GM21526 (cell line): ENCODE measurements around the gene ACACA.
"Not testable (repeated sequence)": the region's sequence is repeated elsewhere in the genome, so short reads cannot be mapped to it uniquely, and the experiment has no call there.

Experiments used
- ATAC-seq: cut with Tn5 transposase; IDR thresholded peaks from one replicate; pipeline ENCODE4 v1.9.1; 2021; ENCODE audit warnings: moderate library complexity; ENCODE audit not compliant: unreplicated experiment, low FRiP score

Gene ACACA

DNA sequence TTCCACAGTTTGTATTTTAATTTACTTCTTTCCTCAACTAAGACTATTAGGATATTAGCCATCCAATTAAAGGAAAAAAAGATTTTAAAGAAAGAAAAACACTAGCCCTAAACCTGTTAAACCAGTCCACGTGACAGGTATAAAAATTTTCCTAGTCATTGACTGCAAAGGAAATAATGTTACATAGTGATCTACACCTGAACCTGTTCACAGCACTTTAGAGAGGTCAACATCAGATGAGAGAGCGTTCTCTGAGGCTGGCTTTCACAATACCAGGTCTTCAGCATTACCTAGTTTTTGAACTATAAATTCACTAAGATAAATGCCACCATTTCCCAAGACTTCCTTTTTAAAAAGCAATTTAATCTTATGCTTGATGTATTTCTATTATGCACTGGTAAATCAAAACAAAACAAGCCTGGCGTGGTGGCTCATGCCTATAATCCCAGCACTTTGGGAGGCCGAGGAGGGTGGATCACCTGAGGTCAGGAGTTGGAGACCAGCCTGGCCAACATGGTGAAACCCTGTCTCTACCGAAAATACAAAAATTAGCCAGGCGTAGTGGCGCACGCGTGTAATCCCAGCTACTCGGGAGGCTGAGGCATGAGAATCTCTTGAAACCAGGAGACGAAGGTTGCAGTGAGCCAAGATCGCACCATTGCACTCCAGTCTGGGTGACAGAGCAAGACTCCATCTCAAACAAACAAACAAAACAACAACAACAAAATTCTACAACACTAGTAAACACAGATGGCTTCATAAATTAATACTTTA is 49.7 kb downstream of the ACACA start:
- not testable (repeated sequence) for ATAC-seq

DNA sequence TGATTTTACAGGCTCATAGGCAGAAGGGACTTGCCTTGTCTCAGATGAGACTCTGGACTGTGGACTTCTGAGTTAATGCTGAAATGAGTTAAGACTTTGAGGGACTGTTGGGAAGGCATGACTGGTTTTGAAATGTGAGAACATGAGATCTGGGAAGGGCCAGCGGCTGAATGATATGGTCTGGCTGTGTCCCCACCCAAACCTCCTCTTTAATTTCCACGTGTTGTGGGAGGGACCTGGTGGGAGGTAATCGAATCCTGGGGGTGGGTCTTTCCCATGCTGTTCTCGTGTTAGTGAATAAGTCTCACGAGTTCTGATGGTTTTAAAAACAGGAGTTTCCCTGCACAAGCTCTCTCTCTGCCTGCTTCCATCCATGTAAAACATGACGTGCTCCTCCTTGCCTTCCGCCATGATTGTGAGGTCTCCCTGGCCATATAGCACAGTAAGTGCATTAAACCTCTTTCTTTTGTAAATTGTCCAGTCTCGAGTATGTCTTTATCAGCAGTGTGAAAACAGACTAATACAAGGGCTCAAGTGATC is 59.7 kb downstream of the ACACA start:
- not testable (repeated sequence) for ATAC-seq

DNA sequence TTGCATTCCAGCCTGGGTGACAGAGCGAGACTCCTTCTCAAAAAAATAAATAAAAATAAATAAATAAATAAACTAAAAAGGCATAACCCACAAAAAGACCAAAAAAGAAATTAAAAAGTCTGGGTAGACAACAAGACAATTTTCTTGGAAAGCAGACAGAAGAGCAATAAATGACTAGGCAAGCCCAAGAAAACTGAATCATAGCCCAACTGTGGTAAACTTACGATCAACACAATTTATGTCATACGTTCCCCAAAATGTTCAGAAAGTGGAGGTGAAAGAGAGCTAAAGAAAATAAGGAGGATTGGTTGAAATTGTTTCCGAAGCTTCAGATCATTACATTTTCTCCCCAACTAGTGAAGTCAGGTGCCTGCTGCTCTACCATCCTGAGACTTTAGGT is 62.1 kb downstream of the ACACA start:
- ATAC-seq = no peak

DNA sequence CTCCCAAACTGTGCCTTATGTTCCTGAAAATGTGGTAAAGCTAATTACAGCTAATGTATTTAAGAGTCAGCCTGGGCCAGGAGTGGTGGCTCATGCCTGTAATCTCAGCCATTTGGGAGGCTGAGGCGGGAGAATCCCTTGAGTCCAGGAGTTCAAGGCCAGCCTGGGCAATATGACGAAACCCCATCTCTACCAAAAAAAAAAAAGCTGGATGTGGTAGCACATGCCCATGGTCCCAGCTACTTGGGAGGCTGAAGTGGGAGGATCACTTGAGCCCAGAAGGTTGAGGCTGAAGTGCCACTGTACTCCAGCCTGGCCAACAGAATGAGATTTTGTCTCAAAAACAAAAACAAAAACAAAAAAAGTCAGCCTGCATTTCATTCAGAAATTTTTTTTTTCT is 64.0 kb downstream of the ACACA start:
- no peak for ATAC-seq

DNA sequence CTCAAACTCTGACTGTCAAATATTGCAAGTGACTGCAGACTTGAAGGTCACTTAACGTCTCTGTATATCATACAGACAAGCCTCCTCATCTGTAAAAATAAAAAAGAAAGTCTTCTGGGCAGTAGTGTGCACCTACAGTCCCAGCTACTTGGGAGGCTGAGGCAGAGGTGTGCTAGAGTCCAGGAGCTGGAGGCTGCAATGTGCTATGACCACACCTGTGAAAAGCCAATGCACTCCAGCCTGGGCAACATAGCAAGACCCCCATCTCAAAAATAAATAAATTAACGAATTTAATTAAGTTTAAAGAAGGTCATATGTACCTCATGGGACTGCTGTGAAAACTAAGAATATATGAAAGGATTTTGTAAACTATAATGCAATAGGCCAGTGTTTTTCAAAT is 65.8 kb downstream of the ACACA start:
- no peak for ATAC-seq

DNA sequence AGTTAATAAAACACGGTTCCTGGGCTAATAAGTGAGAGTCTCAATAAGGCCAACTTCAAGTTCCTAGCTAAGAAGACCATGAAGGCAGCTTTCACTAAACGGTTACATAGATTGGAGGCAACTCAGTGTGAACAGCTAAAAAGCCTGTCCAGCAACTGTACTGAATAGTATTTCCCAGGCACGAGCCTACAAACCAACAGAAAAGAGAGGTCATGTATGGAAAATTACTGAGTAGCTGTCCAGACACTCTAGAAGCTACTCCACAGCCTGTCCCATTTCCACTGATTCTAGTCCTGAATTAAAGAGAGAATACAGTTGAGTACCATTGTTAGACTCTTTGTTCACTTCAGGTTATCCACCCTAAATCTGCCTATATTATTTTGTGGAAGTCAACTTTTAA is 67.3 kb downstream of the ACACA start:
- ATAC-seq = no peak

DNA sequence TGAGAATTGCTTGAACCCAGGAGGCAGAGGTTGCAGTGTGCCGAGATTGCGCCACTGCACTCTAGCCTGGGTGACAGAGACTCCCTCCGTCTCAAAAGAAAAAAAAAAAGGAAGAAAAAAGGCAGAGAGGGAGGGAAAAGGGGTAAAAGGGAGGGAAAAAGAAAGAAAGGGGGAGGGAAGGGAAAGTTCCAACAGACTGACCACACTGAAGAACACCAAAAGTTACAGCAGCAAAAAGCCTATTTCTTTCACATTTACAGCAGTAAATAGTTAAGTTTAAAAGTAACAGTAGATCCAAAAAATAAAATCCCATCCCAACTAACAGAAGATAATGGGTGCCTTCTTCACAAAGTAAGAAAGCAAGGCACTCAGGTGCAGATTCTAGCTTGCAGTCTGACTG is 67.8 kb downstream of the ACACA start:
- ATAC-seq = no peak

DNA sequence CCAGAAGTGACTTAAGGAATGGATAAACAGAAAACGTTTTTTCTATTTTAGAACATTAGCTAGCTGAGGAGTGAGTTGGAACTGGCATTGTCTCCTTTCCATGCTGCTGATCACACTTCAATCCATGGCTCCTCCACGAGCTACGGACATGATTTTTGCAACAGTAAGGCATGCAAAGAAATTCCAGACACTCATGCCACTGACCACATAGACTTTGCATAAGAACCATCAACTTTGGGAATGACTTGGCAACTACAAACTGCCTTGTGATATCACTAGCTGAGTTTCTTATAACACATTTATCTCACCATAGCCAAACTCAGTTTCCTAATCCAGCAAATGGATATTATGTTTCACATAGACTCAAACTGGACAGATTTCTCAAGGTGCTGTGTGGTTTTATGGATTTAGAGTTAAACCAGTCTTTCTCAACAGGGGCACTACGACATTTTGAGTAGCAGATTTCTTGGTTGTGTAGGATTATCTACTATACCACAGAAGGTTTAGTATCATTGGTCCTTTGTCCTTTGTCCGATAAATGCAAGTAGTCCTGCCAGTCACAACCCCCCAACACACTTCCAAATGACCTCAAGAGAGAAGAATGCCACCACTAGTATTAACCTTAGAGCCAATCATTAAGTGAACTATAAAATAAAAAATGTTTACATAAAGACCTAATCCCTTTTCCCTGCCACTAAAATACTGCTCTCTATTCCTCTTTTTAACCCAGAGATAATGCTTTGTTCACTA is 79.1 kb downstream of the ACACA start:
- no peak for ATAC-seq

DNA sequence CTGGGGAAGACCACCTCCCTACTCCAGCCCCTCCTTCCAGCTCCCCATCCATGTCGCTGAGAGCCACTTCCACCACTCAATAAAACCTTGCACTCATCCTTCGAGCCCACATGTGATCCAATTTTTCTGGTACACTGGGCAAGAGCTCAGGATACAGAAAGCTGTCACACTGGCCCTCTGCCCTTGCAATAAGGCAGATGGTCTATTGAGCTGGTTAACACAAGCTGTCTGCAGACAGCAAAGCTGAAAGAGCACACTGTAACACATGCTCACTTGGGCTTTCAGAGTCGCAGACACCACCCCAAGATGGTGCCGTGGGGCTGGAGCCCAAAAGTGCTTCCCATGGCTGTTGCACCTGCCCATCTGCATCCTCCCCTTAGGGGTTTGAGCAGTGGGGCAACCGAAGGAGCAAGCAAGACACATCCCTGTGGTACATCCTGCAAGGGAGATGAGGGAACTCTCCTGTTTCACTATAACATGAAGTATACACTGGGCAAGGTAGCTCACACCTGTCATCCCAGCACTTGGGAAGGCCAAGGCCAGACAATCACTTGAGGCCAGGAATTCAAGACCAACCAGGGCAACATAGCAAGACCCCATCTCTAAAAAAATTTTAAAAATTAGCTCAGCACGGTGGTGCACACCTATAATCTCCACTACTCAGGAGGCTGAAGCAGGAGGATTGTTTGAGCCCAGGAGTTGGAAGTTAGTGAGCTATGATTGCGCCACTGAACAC is 83.6 kb downstream of the ACACA start:
- ATAC-seq = no peak

DNA sequence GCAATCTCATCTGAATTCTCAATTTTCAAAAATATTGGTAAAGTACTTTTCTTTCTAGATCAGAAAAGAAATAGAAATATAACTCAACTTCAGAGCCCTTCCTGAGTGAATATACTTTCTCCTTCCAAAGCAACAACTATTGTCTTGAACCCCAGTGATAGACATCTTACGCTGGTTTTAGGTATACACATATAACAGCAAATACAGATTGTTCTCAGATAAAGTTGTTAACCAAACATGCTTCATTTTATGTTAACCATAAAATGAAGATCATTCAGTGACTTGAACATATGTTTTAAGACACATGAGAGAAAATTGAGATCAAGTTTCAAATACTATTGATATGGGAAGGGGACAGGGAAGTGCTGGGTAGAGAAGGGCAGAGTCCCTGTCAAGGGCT is 84.5 kb downstream of the ACACA start:
- ATAC-seq = no peak

DNA sequence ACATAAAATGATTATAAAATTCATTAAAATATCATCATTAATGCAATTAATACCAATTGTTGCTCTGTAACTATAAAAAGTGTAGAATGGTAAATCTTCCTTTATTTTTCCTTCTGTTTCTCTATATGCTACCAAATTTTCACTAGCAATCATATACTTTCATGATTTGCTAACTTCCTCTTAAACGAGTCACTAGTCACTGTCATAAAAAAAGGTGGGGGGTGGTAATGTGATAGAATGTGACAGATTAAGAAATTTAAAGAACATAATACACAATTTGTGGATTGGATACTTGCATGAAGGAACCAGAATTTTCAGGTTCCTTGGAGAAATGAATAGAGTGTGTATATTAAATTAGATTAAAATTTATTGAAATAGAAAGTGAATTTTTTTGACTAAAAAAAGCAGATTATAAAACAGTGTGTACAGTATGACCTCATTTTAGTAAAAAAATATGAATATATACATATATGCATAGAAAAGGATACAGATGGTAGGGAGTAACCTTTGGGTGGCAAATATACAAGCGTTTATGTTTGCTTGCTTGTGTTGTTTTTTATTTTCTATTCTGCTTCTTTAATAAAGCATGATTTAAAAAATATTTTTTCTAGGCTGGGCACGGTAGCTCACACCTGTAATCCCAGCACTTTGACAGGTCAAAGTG is 87.6 kb downstream of the ACACA start:
- ATAC-seq = no peak

DNA sequence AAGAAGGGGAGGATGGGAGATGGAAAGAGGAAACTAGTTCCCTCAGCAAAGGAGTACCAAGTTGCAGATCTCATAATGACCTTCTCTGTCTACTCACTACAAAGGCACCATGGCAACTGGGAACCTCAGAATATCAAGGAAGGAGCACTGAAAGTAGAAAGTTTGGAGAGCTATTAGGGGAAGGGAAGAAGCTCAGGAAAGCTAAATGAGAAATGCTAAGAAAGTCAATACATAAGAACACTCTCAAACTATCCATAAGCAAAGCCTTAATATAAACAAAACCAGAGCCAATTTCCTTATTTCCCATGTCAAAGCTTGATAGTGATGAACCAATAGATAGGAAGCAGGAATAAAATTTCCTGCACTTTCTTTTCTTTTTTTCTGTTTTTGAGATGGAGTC is 88.8 kb downstream of the ACACA start:
- ATAC-seq = no peak

DNA sequence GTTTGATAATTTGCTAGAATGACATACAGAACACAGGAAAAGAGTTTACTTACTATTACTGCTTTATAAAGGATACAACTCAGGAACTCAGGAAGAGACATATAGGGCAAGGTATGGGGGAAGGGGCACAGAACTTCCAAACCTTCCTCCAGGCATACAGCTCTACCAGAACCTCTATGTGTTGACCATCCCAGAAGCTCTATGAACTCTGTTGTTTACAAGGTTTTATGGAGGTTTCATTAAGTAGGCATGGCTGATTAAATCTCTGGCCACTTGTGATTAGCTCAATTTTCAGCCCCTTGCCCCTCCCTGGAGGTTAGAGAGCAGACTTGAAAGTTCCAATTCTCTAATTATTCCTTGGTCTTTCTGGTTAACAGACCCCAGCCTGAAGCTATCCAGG is 91.0 kb downstream of the ACACA start:
- no peak for ATAC-seq

DNA sequence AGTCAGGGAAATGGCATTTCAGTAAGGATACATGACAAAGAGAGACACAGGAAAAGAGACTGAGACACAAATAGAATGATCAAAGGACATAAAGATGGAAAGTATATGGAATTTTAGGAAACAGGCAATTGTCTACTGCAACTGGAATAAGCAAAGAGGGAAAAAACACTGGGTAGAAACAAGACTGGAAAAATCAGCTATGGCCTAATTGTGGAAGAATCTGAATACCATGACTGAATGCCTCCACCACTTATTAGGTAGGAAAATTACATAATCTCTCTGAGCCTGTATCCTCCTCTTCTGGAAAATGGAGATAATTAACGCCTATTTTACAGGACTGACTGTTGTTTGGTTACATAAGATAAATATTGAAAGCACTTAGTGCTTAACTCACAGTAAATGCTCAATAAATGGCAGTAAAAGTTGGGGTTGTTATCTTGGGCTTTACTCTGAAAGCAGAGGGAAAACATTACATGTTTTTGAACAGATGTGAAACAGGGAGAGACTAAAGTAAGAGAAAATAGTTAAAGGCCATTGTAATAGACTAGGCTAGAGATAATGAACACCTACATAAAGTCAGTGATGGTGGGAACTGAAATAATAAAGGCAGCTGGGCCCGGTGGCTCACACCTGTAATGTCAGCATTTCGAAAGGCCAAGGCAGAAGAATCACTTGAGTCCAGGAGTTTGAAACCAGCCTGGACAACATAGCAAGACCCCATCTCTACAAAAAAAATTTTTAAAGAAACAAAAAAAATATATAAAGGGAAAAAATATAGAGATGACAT is 94.3 kb downstream of the ACACA start:
- ATAC-seq = no peak

DNA sequence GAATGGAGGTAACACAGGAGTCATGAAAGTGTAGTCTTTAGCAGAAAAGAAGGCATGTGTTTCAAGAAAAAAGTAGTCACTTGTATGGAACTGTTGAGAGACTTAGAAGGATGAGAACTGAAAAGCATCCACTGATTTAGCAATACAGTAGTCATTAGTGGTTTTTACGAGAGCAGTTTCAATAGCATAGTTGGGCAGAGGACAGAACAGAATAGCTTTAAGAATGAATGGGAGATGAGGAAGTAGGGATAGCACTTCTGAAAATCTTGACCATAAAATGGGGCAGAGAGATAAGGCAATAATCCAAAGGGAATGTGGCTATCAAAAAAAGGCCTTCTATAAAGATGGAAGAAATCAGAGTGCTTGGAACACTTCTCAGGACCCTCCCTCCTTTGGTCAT is 95.7 kb downstream of the ACACA start:
- ATAC-seq = no peak

DNA sequence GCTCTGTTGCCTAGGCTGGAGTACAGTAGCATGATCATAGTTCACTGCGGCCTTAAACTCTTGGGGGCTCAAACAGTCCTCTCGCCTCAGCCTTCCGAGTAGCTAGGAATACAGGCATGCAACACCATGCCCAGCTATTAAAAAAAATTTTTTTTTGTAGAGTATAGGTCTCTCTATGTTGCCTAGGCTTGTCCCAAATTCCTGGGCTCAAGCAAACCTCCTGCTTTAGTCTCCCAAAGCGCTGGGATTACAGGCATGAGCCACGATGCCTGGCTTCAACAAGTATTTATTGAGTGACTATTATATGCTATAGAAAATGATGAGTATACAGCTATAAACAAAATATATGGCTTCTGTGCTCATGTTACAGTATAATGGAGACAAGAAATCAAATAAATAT is 97.6 kb downstream of the ACACA start:
- no peak for ATAC-seq

DNA sequence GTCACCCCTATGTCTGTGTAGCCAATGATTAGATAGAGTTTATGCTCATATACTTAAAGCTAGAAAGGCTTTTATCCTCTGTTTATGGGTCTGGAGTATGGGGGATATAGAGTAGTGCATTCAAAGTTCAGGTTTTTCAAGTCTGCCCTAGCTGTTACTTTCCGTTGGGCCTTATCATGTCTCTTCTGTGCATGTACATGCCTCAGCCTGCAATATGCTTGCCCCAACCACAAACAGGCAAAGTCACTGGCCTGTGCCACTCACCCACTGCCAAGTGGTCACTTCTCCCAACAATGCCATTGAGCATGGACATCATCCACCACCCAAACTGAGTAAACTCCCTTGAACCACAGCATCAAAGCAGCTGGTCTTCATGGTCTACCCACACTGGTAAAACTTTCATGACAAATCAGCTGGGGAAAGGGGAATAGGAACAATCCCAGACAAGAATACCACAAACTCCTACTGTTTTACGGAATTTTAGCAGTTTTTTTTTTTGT is 101.2 kb downstream of the ACACA start:
- ATAC-seq = no peak

DNA sequence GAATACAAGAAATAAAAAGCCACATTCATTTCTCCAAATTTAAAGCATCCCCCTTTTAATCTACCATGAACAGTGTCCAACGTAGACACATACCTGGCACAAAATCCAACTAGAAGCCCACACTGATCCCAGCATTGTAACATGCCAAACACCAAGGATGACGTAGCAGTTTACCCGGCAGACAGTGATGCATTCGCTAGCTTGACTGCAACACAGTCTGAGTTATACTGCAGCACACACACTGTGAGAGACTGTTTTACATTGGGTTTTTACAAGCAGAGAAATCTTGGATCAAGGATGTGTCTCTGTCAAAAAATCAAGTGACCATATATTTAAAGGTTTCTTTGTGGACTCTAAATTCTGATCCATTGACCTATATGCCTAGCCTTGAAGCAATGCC is 105.3 kb downstream of the ACACA start:
- ATAC-seq = no peak

DNA sequence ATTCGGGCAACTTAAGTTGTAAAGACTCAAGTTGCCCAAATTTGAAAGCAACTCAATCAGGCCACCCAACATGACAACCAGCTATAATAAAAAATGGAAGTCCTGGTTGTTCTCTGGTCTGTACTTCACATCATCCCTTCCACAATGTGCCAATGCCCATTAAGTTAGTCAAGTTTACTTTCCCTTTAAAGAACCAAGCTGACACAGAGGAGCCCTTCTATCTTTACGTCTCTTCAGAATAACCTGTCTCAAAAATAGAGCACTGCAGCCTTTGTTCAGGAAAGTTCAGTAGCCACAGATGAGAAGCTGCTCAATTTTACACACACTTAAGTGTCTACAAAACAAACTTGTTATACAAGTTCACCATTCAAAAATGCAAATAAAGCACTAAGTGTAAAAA is 106.0 kb downstream of the ACACA start:
- ATAC-seq = no peak
